HCT116 (cell line): ENCODE results near the gene SEMA6B. TPM values are rescaled to one million over a fixed set of nuclear protein-coding genes. Genes with fewer than 3 reads are reported as not detected.

Source experiments
- ATAC-seq: fragments of 200-7000 bp; cut with Tn5 transposase; 2 replicates; pipeline ENCODE4 v1.9.1; 2020; ENCODE audit warnings: mild to moderate bottlenecking, moderate library complexity
- BruUV-seq: library from RNA; stranded (reverse); fragments of 400-500 nt; replicated peaks from 2 replicates; lab custom pipeline; 2021; lab: Mats Ljungman, UMichigan
- CTCF ChIA-PET: fragments of 300-600 bp; sonication (Branson Sonifier 250); formaldehyde crosslinking; loops from one replicate; lab custom pipeline; 2021; ENCODE audit warnings: antibody characterized with exemption; lab: Charles Lee
- POLR2A ChIA-PET: fragments of 300-600, 350-600 bp; sonication (Branson Sonifier 250); formaldehyde crosslinking; loops from one replicate; lab custom pipeline; 2021; ENCODE audit warnings: antibody characterized with exemption; lab: Charles Lee
- RAD21 ChIA-PET, 2 experiments: fragments of 300-600 bp; sonication (Branson Sonifier 250); formaldehyde crosslinking; loops; one replicate each; lab custom pipeline; 2023; ENCODE audit warnings: low total read pairs in 2 of 2; ENCODE audit not compliant: uncharacterized antibody in 2 of 2, unreplicated experiment in 2 of 2, low non-redundant PET in 1 of 2; lab: Charles Lee
- DNase-seq: peaks from one replicate; pipeline ENCODE4 v3.0.0-alpha.2; 2010; ENCODE audit warnings: low read depth, low spot score
- H2AFZ ChIP-seq: fragments of 200-600 bp; shearing (Covaris generic), sonication (generic); 2 replicates; pipeline ENCODE4 v1.6.1; 2017; ENCODE audit warnings: low read depth, mixed run types, mixed read lengths, antibody characterized with exemption, low read length; ENCODE audit not compliant: poor library complexity, severe bottlenecking
- H3K27ac ChIP-seq: 2 replicates; pipeline ENCODE4 v1.5.1; 2012; ENCODE audit warnings: low read depth, low read length
- H3K27me3 ChIP-seq: fragments of 200-600 bp; sonication (generic); 2 replicates; pipeline ENCODE4 v1.6.1; 2016; ENCODE audit warnings: mixed run types, low read length, mixed read lengths; ENCODE audit not compliant: insufficient read depth
- H3K36me3 ChIP-seq, 2 experiments: fragments of 200-500 bp in 1 of 2; fragments of 200-600 bp in 1 of 2; sonication (Bioruptor generic) in 1 of 2; sonication (generic) in 1 of 2; 2 replicates each; pipeline versions ENCODE4 v1.5.1 to v1.6.1; 2014 to 2016; ENCODE audit warnings: low read length in 2 of 2, inconsistent platforms in 1 of 2, mixed read lengths in 1 of 2, mixed run types in 1 of 2; ENCODE audit not compliant: insufficient read depth in 2 of 2, control insufficient read depth in 1 of 2
- H3K4me1 ChIP-seq, 2 experiments: fragments of 200-600 bp in 1 of 2; sonication (generic) in 1 of 2; 2 replicates each; pipeline versions ENCODE4 v1.5.1 to v1.6.1; 2012 to 2017; ENCODE audit warnings: low read length in 2 of 2, inconsistent platforms in 1 of 2, mild to moderate bottlenecking in 1 of 2, mixed read lengths in 1 of 2, mixed run types in 1 of 2, moderate library complexity in 1 of 2; ENCODE audit not compliant: insufficient read depth in 2 of 2, control insufficient read depth in 1 of 2
- H3K4me2 ChIP-seq: fragments of 200-600 bp; sonication (generic); 2 replicates; pipeline ENCODE4 v1.6.1; 2017; ENCODE audit warnings: mixed run types, low read length, mixed read lengths
- H3K4me3 ChIP-seq, 2 experiments: fragments of 200-600 bp in 1 of 2; sonication (generic) in 1 of 2; replicated peaks in 1 of 2; 2 replicates each; pipeline ENCODE4 v1.5.1; 2011 to 2016; ENCODE audit warnings: low read length in 2 of 2, control low read depth in 1 of 2, low read depth in 1 of 2, mild to moderate bottlenecking in 1 of 2, mixed read lengths in 1 of 2, mixed run types in 1 of 2
- H3K79me2 ChIP-seq: fragments of 200-600 bp; sonication (generic); 2 replicates; pipeline ENCODE4 v1.6.1; 2017; ENCODE audit warnings: mild to moderate bottlenecking, mixed run types, low read length, moderate library complexity, mixed read lengths; ENCODE audit not compliant: insufficient read depth
- H3K9ac ChIP-seq: fragments of 200-600 bp; sonication (generic); 2 replicates; pipeline ENCODE4 v1.6.1; 2016; ENCODE audit warnings: low read length, mixed read lengths
- H3K9me2 ChIP-seq: fragments of 200-600 bp; sonication (generic), shearing (Covaris generic); 2 replicates; pipeline ENCODE4 v1.6.1; 2017; ENCODE audit warnings: mixed run types, mild to moderate bottlenecking, moderate library complexity; ENCODE audit not compliant: insufficient read depth
- H3K9me3 ChIP-seq, 2 experiments: fragments of 200-500 bp in 1 of 2; fragments of 200-600 bp in 1 of 2; sonication (Bioruptor generic) in 1 of 2; sonication (generic) in 1 of 2; 2 replicates each; pipeline ENCODE4 v1.6.1; 2014 to 2017; ENCODE audit warnings: low read length in 2 of 2, mixed read lengths in 2 of 2, inconsistent platforms in 1 of 2, low read depth in 1 of 2, mild to moderate bottlenecking in 1 of 2, mixed run types in 1 of 2, moderate library complexity in 1 of 2; ENCODE audit not compliant: control insufficient read depth in 1 of 2, insufficient read depth in 1 of 2
- H4K20me1 ChIP-seq: fragments of 200-600 bp; sonication (generic), shearing (Covaris generic); 2 replicates; pipeline ENCODE4 v1.6.1; 2017; ENCODE audit warnings: mixed run types, mild to moderate bottlenecking, moderate library complexity; ENCODE audit not compliant: insufficient read depth
- EZH2phosphoT487 ChIP-seq: fragments of 200-600 bp; IDR thresholded peaks from 2 replicates; pipeline ENCODE4 v1.6.1; 2018; ENCODE audit warnings: antibody characterized with exemption, borderline replicate concordance
- FOSL1 ChIP-seq: IDR thresholded peaks from 2 replicates; pipeline ENCODE4 v1.6.1; 2012; ENCODE audit warnings: low read depth
- JUND ChIP-seq: IDR thresholded peaks from 2 replicates; pipeline ENCODE4 v1.6.1; 2012
- POLR2AphosphoS5 ChIP-seq: IDR thresholded peaks from 2 replicates; pipeline ENCODE4 v1.6.1; 2011; ENCODE audit warnings: mild to moderate bottlenecking, low read depth, low read length, moderate library complexity
- YY1 ChIP-seq: IDR thresholded peaks from 2 replicates; pipeline ENCODE4 v1.6.1; 2011; ENCODE audit warnings: low read length, low read depth, moderate library complexity, mild to moderate bottlenecking; ENCODE audit not compliant: insufficient replicate concordance; ENCODE audit errors: extremely low read depth
- intact Hi-C: fragments of 100-400 bp; cut with micrococcal nuclease; formaldehyde crosslinking; loops from 2 replicates; pipeline ENCODE4 v1.10.0; 2022
- total RNA-seq: library from RNA; stranded (reverse); gene quantifications from one replicate; pipeline ENCODE4 v1.2.1, GENCODE V29; 2021; ENCODE audit not compliant: unreplicated experiment
- TF ChIP-seq, protein P1 (sequence below), 3 experiments: fragments of 200-600 bp in 1 of 3; sonication (generic) in 1 of 3; IDR thresholded peaks in 2 of 3; conservative IDR thresholded peaks in 1 of 3; 2 replicates each; pipeline ENCODE4 v1.5.1; 2012 to 2017; ENCODE audit warnings: low read depth in 2 of 3, low read length in 2 of 3, antibody characterized with exemption in 1 of 3, borderline replicate concordance in 1 of 3, control low read depth in 1 of 3, mild to moderate bottlenecking in 1 of 3, mixed read lengths in 1 of 3, mixed run types in 1 of 3, moderate library complexity in 1 of 3; ENCODE audit not compliant: insufficient read depth in 1 of 3

SEMA6B gene
- total RNA-seq, 1 experiment from 2014 or later = 58.4 TPM

GRCh38 chr19:4502282-4503131 is 57.0 kb downstream of the SEMA6B start:
- ATAC-seq = no peak
- intact Hi-C loops = no loop called here

More at GRCh38 chr19:4502282-4503131, 57.0 kb downstream of the SEMA6B start:
- H3K4me2 ChIP-seq = no peak overlapping the region
- H3K79me2 ChIP-seq = no peaks in the 10 kb centered on the region
- ChIA-PET CTCF (no interaction called here), RAD21 (no interaction called here), POLR2A (no interaction called here)
- peaks cover 0 to 4% of the 10 kb centered on the region in 2 experiments; a peak in 1 of 4 replicates for H3K36me3 ChIP-seq
- H3K4me3 ChIP-seq = no peak overlapping the region
- no peaks in the 10 kb centered on the region for H3K9me3 ChIP-seq
- BruUV-seq = no TSS peak
- no peaks in the 10 kb centered on the region for H3K27me3 ChIP-seq
- no peak for DNase-seq
- H3K27ac ChIP-seq = no peak overlapping the region
- H2AFZ ChIP-seq = no peak overlapping the region
- H3K9me2 ChIP-seq = no peaks in the 10 kb centered on the region
- peaks cover 0 to 11% of the 10 kb centered on the region in 2 experiments; a peak in 2 of 4 replicates for H3K4me1 ChIP-seq
- TF ChIP-seq JUND = no peak
- TF ChIP-seq YY1 = no peak
- TF ChIP-seq, protein P1, sequence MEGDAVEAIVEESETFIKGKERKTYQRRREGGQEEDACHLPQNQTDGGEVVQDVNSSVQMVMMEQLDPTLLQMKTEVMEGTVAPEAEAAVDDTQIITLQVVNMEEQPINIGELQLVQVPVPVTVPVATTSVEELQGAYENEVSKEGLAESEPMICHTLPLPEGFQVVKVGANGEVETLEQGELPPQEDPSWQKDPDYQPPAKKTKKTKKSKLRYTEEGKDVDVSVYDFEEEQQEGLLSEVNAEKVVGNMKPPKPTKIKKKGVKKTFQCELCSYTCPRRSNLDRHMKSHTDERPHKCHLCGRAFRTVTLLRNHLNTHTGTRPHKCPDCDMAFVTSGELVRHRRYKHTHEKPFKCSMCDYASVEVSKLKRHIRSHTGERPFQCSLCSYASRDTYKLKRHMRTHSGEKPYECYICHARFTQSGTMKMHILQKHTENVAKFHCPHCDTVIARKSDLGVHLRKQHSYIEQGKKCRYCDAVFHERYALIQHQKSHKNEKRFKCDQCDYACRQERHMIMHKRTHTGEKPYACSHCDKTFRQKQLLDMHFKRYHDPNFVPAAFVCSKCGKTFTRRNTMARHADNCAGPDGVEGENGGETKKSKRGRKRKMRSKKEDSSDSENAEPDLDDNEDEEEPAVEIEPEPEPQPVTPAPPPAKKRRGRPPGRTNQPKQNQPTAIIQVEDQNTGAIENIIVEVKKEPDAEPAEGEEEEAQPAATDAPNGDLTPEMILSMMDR (IDR thresholded peaks at IDR 0.05 in 2 of 3, conservative IDR thresholded peaks at IDR 0.05 in 1 of 3; ENCODE audit: borderline replicate concordance in 1 of 3, insufficient read depth in 1 of 3, low read depth in 2 of 3, low read length in 2 of 3) = no peak
- no peak for TF ChIP-seq POLR2AphosphoS5
- no peak for TF ChIP-seq EZH2phosphoT487
- TF ChIP-seq FOSL1 = no peak
- H3K9ac ChIP-seq = no peak overlapping the region
- no peaks in the 10 kb centered on the region for H4K20me1 ChIP-seq
